Memory B cell (primary cell): Measurements from ENCODE around the gene MRI1.
"Not testable (repeated sequence)": the region's sequence is repeated elsewhere in the genome, so short reads cannot be mapped to it uniquely, and the experiment has no call there.

Source experiments
- ATAC-seq: fragments of 150-1000 bp; cut with Tn5 transposase; 2 replicates; pipeline ENCODE4 v1.10.0; 2021; ENCODE audit warnings: low read depth, mild to moderate bottlenecking, moderate library complexity
- DNase-seq, 2 donors: peaks; one replicate each; pipeline ENCODE4 v3.0.0; 2022; ENCODE audit warnings: low spot score in 2 of 2
- H3K27ac Mint-ChIP-seq: one replicate; pipeline ENCODE4 v1.8.0; 2022; ENCODE audit warnings: mild to moderate bottlenecking, moderate library complexity, mixed read lengths
- H3K27me3 Mint-ChIP-seq: one replicate; pipeline ENCODE4 v1.8.0; 2022; ENCODE audit warnings: mixed read lengths
- H3K36me3 Mint-ChIP-seq: one replicate; pipeline ENCODE4 v1.8.0; 2022; ENCODE audit warnings: mild to moderate bottlenecking, mixed read lengths
- H3K4me1 Mint-ChIP-seq: one replicate; pipeline ENCODE4 v1.8.0; 2022; ENCODE audit warnings: mixed read lengths
- H3K4me3 Mint-ChIP-seq: one replicate; pipeline ENCODE4 v1.8.0; 2022; ENCODE audit warnings: mild to moderate bottlenecking, moderate library complexity, mixed read lengths
- H3K9me3 Mint-ChIP-seq: one replicate; pipeline ENCODE4 v1.8.0; 2022; ENCODE audit warnings: mixed read lengths

Gene MRI1

DNA sequence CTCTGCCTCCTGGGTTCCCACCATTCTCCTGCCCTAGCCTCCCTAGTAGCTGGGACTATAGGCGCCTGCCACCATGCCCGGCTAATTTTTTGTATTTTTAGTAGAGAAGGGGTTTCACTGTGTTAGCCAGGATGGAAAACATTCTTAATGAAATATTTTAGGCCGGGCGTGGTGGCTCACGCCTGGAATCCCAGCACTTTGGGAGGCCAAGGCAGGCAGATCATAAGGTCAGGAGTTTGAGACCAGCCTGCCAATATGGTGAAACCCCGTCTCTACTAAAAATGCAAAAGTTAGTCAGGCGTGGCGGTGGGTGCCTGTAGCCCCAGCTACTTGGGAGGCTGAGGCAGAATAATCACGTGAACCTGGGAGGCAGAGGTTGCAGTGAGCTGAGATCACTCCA is 29.0 kb downstream of the MRI1 start:
- not testable (repeated sequence) for H3K27ac Mint-ChIP-seq

DNA sequence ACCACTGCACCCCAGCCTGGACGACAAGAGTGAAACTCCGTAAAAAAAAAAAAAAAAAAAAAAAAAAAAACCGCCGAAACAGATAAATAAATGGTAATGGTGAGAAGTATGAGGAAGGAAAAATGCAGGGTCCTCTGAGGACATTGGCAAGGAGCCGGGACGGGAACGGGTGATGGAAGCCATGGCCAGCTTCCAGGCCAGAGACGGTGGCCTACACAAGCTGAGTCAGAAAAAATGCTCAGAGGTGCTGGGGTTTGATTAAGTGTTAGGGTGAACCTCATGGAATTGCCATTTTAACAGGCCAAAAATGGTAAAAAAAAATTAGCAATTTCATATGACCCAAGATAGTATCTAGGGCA is 30.1 kb downstream of the MRI1 start:
- H3K4me3 Mint-ChIP-seq: peak overlapping the region; percentile 94
- no peaks in the 10 kb centered on the region for H3K9me3 Mint-ChIP-seq
- peak overlapping the region; percentile 88 for H3K27ac Mint-ChIP-seq
- H3K4me1 Mint-ChIP-seq: peaks cover 25% of the 10 kb centered on the region
- DNase-seq (no peak), ATAC-seq (no peak)
- H3K27me3 Mint-ChIP-seq: no peaks in the 10 kb centered on the region
- H3K36me3 Mint-ChIP-seq: no peaks in the 10 kb centered on the region

More for the DNA sequence above, 29.0 kb downstream of the MRI1 start:
- DNase-seq, H3K27me3 Mint-ChIP-seq, H3K36me3 Mint-ChIP-seq, ATAC-seq, H3K4me3 Mint-ChIP-seq, H3K9me3 Mint-ChIP-seq: not testable (repeated sequence)
- H3K4me1 Mint-ChIP-seq: peaks cover 29% of the 10 kb centered on the region

DNA sequence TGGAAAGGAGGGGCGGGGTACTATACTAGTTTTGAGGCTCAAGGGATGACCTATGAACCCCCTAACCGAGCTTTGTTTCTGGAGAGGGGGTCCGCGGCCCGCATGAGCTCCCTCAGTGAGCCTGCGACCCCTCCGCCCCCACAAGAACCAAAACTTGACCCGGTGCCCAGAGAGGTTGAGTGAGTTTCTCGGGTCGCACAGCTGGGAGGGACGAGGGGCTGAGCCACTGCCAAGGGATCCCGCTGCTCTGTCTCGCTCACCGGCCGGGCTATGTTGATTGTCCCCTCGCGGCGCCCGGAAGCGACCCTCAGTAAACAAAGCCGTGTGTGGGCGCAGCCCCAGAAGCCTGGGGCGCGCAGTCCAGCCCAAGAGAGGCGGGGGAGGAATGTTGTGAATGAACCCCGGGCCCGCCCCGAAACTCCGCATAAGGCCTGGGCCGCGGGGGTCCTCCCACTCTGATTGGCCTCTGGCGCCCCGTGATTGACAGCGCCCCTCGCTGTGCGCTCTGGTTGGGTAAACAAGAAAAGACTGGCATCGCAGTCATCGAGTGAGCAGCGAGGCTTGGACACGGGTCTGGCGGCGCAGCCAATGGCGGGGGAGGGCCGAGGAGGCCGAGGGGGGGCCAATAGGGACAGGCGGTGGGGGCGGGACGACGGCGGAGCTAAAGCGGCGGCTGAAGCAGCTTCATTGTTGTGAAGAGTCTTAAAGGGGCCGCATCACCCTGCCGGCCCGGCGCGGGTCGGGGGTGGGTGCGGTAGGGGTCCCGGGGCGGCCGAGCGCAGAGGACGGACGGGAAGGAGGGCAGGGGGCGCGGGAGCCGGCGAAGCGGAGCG is 30.7 kb downstream of the MRI1 start, which contains the start of gene ZSWIM4:
Gene ZSWIM4, plus strand, starts transcription at position 687 of the 833 bp plus-strand sequence. CDS start 206 bp downstream, outside the sequence.
- Mint-ChIP-seq H3K27me3 (no peaks in the 10 kb centered on the region), H3K27ac (peak within 1 kb of the TSS; percentile 88), H3K36me3 (no peaks in the 10 kb centered on the region), H3K4me3 (peak within 1 kb of the TSS; percentile 94), H3K4me1 (peaks cover 24% of the 10 kb centered on the region), H3K9me3 (no peaks in the 10 kb centered on the region)
- DNase-seq (peak; percentile 83 to 94), ATAC-seq (peak; percentile 93)

- Mint-ChIP-seq H3K27ac (peak overlapping the region; percentile 88), H3K4me1 (peaks cover 18% of the 10 kb centered on the region), H3K9me3 (no peaks in the 10 kb centered on the region), H3K27me3 (no peaks in the 10 kb centered on the region), H3K36me3 (no peaks in the 10 kb centered on the region), H3K4me3 (peak overlapping the region; percentile 89)
- DNase-seq: no peak
- peak; percentile 23 for ATAC-seq
These were observed 31.4 kb downstream of the MRI1 start for GRCh38 chr19:13795595-13796300.

DNA sequence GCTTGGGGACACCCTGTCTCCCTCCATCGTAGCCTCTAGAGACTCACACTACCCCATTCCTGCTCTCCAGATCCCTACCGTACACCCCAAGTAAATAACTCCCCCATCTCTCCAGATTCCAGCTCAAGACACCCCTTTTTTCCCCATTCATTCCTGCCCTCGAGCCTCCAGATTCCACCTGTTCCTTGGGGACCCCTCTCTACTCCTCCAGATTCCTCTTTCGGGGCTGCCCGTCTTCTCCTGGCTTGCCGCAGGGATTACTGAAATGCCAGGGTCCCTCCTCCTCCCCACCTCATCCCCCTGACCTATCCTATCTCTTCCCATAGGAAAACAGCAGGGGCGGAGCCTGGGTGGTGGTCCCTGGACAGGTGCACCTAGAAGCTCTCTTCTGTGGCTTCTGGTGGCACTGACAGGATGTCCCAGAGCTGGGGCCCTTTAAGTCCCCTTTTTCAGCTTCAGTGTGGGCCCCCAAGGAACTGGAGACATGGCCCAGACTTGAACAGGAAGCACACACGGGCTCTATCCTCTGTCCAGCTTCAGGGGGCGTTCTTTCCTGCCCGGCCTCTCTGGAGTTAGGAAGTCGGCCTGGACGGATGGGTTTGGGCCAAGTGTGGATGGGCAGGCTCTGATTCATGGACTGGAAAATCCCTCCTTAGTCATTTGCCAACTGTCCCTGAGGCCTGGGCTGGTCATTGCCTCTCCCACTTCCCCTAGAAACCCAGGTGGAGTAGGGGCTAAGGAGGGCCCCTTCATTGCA is 32.2 kb downstream of the MRI1 start:
- Mint-ChIP-seq H3K9me3 (no peaks in the 10 kb centered on the region), H3K27me3 (no peaks in the 10 kb centered on the region), H3K4me1 (peaks cover 18% of the 10 kb centered on the region), H3K4me3 (peak overlapping the region; percentile 89), H3K27ac (peak overlapping the region; percentile 88), H3K36me3 (peaks cover 6% of the 10 kb centered on the region)
- no peak for ATAC-seq
- no peak for DNase-seq

DNA sequence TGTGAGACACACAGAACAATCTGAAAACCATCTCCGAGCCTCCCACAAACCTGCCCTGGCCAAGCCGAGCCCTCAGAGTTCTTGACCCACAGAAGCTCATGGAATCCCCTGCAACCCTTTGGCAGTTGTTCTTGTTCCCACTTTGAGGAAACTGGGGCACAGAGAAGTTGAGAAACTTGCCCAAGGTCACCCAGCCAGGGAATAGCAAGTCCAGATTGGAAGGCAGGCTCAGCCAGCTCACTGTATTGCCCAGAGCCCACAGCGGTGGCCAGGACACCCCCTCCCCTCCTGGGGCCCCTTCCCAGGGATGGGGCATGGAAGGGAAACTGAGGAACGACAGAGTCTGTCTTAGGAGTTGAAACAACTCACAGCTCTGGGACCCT is 32.7 kb downstream of the MRI1 start:
- Mint-ChIP-seq H3K27me3 (no peaks in the 10 kb centered on the region), H3K27ac (no peak overlapping the region), H3K4me1 (peaks cover 18% of the 10 kb centered on the region), H3K9me3 (no peaks in the 10 kb centered on the region), H3K36me3 (peaks cover 6% of the 10 kb centered on the region), H3K4me3 (peak overlapping the region; percentile 89)
- DNase-seq (no peak), ATAC-seq (no peak)

- H3K9me3 Mint-ChIP-seq: no peaks in the 10 kb centered on the region
- no peaks in the 10 kb centered on the region for H3K27me3 Mint-ChIP-seq
- peaks cover 7% of the 10 kb centered on the region for H3K36me3 Mint-ChIP-seq
- peaks cover 18% of the 10 kb centered on the region for H3K4me1 Mint-ChIP-seq
- no peak overlapping the region for H3K27ac Mint-ChIP-seq
- H3K4me3 Mint-ChIP-seq: no peak overlapping the region
- DNase-seq: no peak
- ATAC-seq: no peak
These were observed 33.5 kb downstream of the MRI1 start for GRCh38 chr19:13797870-13798269.

GRCh38 chr19:13799669-13800068 is 35.3 kb downstream of the MRI1 start:
- no peak overlapping the region for H3K27ac Mint-ChIP-seq
- DNase-seq (no peak), ATAC-seq (no peak)
- no peaks in the 10 kb centered on the region for H3K9me3 Mint-ChIP-seq
- H3K4me1 Mint-ChIP-seq: peaks cover 15% of the 10 kb centered on the region
- no peak overlapping the region for H3K4me3 Mint-ChIP-seq
- peaks cover 7% of the 10 kb centered on the region for H3K36me3 Mint-ChIP-seq
- no peaks in the 10 kb centered on the region for H3K27me3 Mint-ChIP-seq

- ATAC-seq: no peak
- no peaks in the 10 kb centered on the region for H3K27me3 Mint-ChIP-seq
- DNase-seq: no peak
- H3K27ac Mint-ChIP-seq: no peak overlapping the region
- H3K9me3 Mint-ChIP-seq: no peaks in the 10 kb centered on the region
- H3K4me3 Mint-ChIP-seq: no peak overlapping the region
- peaks cover 14% of the 10 kb centered on the region for H3K36me3 Mint-ChIP-seq
- H3K4me1 Mint-ChIP-seq: no peaks in the 10 kb centered on the region
These were observed 38.7 kb downstream of the MRI1 start for GRCh38 chr19:13803038-13803437.

- H3K4me3 Mint-ChIP-seq: no peak overlapping the region
- peaks cover 14% of the 10 kb centered on the region for H3K36me3 Mint-ChIP-seq
- H3K27ac Mint-ChIP-seq: no peak overlapping the region
- no peaks in the 10 kb centered on the region for H3K27me3 Mint-ChIP-seq
- DNase-seq (no peak), ATAC-seq (no peak)
- no peaks in the 10 kb centered on the region for H3K4me1 Mint-ChIP-seq
- no peaks in the 10 kb centered on the region for H3K9me3 Mint-ChIP-seq
These were observed 40.7 kb downstream of the MRI1 start for GRCh38 chr19:13804830-13805683.

DNA sequence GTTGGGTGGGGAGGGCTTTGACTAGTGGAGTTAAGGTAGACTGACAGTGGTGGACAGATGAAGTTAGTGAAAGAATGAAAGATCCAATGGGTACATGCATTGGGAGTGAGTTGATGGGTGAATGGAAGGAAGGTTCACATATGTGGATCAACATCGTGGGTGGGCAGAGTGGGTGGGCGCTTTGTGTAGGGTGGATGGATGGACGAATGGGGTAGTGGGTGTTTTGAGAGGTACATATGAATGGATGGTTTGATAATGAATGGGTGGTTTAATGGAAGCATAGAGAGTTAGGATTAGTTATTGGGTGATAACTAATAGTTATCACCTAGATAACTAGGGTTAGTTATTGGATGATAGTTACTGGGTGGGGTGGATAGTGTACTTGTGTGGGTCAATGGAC is 42.4 kb downstream of the MRI1 start:
- Mint-ChIP-seq H3K4me3 (no peak overlapping the region), H3K36me3 (peaks cover 9% of the 10 kb centered on the region), H3K27me3 (no peaks in the 10 kb centered on the region), H3K4me1 (no peaks in the 10 kb centered on the region), H3K9me3 (no peaks in the 10 kb centered on the region), H3K27ac (no peak overlapping the region)
- ATAC-seq (no peak), DNase-seq (no peak)

GRCh38 chr19:13807421-13808021 is 43.2 kb downstream of the MRI1 start:
- ATAC-seq (no peak), DNase-seq (no peak)
- no peak overlapping the region for H3K4me3 Mint-ChIP-seq
- no peak overlapping the region for H3K27ac Mint-ChIP-seq
- H3K27me3 Mint-ChIP-seq: no peaks in the 10 kb centered on the region
- peaks cover 9% of the 10 kb centered on the region for H3K36me3 Mint-ChIP-seq
- no peaks in the 10 kb centered on the region for H3K9me3 Mint-ChIP-seq
- no peaks in the 10 kb centered on the region for H3K4me1 Mint-ChIP-seq

- H3K36me3 Mint-ChIP-seq: peaks cover 12% of the 10 kb centered on the region
- no peak for ATAC-seq
- peaks cover 2% of the 10 kb centered on the region for H3K9me3 Mint-ChIP-seq
- no peak overlapping the region for H3K4me3 Mint-ChIP-seq
- no peak overlapping the region for H3K27ac Mint-ChIP-seq
- H3K27me3 Mint-ChIP-seq: no peaks in the 10 kb centered on the region
- no peak for DNase-seq
- H3K4me1 Mint-ChIP-seq: no peaks in the 10 kb centered on the region
These were observed 44.5 kb downstream of the MRI1 start for GRCh38 chr19:13808856-13809255.
